HepG2 (cell line): ENCODE measurements around the gene IL1R1. TPM values are rescaled to one million over a fixed set of nuclear protein-coding genes. Genes with fewer than 3 reads are reported as not detected.

Experiments used
- AKAP8 ChIP-seq: sonication (generic); formaldehyde crosslinking; IDR thresholded peaks from 2 replicates; pipeline ENCODE4 v1.5.1; 2020; ENCODE audit warnings: mild to moderate bottlenecking, missing genetic modification reagents
- HNRNPL ChIP-seq: fragments of 200-400 bp; formaldehyde crosslinking; IDR thresholded peaks from 2 replicates; pipeline ENCODE4 v1.6.1; 2017; ENCODE audit warnings: mild to moderate bottlenecking, low read depth, low read length
- MBD4 ChIP-seq: IDR thresholded peaks from 2 replicates; pipeline ENCODE4 v1.6.1; 2012; ENCODE audit warnings: low read length, inconsistent platforms, borderline replicate concordance
- MED13 ChIP-seq: sonication (generic); formaldehyde crosslinking; IDR thresholded peaks from 2 replicates; pipeline ENCODE4 v1.5.0; 2020; ENCODE audit warnings: missing genetic modification reagents
- NKX3-1 ChIP-seq: sonication (generic); formaldehyde crosslinking; IDR thresholded peaks from 2 replicates; pipeline ENCODE4 v1.5.0; 2020; ENCODE audit warnings: missing genetic modification reagents
- PHF21A ChIP-seq: sonication (generic); formaldehyde crosslinking; IDR thresholded peaks from 2 replicates; pipeline ENCODE4 v1.5.0; 2020; ENCODE audit warnings: mild to moderate bottlenecking, missing genetic modification reagents
- PRDM4 ChIP-seq: sonication (generic); formaldehyde crosslinking; IDR thresholded peaks from 2 replicates; pipeline ENCODE4 v1.9.0; 2021; ENCODE audit warnings: missing genetic modification reagents, borderline replicate concordance
- RXRA ChIP-seq: sonication (generic); formaldehyde crosslinking; IDR thresholded peaks from 2 replicates; pipeline ENCODE4 v1.5.1; 2020; ENCODE audit warnings: missing genetic modification reagents
- SMARCC2 ChIP-seq: fragments of 450-650 bp; IDR thresholded peaks from 2 replicates; pipeline ENCODE4 v1.6.1; 2017; ENCODE audit warnings: antibody characterized with exemption, mild to moderate bottlenecking
- ZFP1 ChIP-seq: IDR thresholded peaks from 2 replicates; pipeline ENCODE4 v1.6.1; 2016
- ZFX ChIP-seq: sonication (generic); formaldehyde crosslinking; IDR thresholded peaks from 2 replicates; pipeline ENCODE4 v1.4.0; 2020; ENCODE audit warnings: mild to moderate bottlenecking, low read depth, missing genetic modification reagents, moderate library complexity
- ZFY ChIP-seq: sonication (generic); formaldehyde crosslinking; IDR thresholded peaks from 2 replicates; pipeline ENCODE4 v1.4.0; 2020; ENCODE audit warnings: missing genetic modification reagents
- ZKSCAN8 ChIP-seq: IDR thresholded peaks from 2 replicates; pipeline ENCODE4 v1.6.1; 2016; ENCODE audit warnings: borderline replicate concordance, missing genetic modification reagents, missing compliant biosample characterization
- ZNF142 ChIP-seq: sonication (generic); formaldehyde crosslinking; IDR thresholded peaks from 2 replicates; pipeline ENCODE4 v1.4.0; 2020; ENCODE audit warnings: missing genetic modification reagents
- ZNF75D ChIP-seq: sonication (generic); formaldehyde crosslinking; IDR thresholded peaks from 2 replicates; pipeline ENCODE4 v1.8.1; 2023; ENCODE audit warnings: missing genetic modification reagents, mild to moderate bottlenecking, borderline replicate concordance
- ZNF766 ChIP-seq: sonication (generic); formaldehyde crosslinking; IDR thresholded peaks from 2 replicates; pipeline ENCODE4 v1.5.0; 2020; ENCODE audit warnings: missing genetic modification reagents, borderline replicate concordance
- ZNF816 ChIP-seq: sonication (generic); formaldehyde crosslinking; IDR thresholded peaks from 2 replicates; pipeline ENCODE4 v1.8.0; 2022; ENCODE audit warnings: missing genetic modification reagents, mild to moderate bottlenecking, borderline replicate concordance
- polyA plus RNA-seq, 8 experiments: library from polyadenylated mRNA; depleted of rRNA in 3 of 8; stranded (reverse) in 7 of 8; unstranded in 1 of 8; fragments of >200 nt; fragmentation: Illumina TruSeq in 4 of 8; extraction: Trizol in 4 of 8; gene quantifications; 2 replicates each; pipeline versions ENCODE4 v1.2.1 to v1.2.3, GENCODE V29; 2011 to 2016; ENCODE audit warnings: low read depth in 4 of 8, missing spikeins in 1 of 8, mixed read lengths in 1 of 8; ENCODE audit not compliant: insufficient read depth in 1 of 8
- total RNA-seq, 5 experiments: library from RNA; depleted of rRNA; stranded (reverse); fragments of >200 nt; fragmentation: Illumina TruSeq; extraction: Trizol; gene quantifications; 2 replicates each; pipeline ENCODE4 v1.2.3, GENCODE V29; 2016; ENCODE audit warnings: low read depth in 1 of 5
- TF ChIP-seq, protein P1 (sequence below): IDR thresholded peaks from 2 replicates; pipeline ENCODE4 v1.4.0; 2020; ENCODE audit warnings: mild to moderate bottlenecking, missing genetic modification reagents

The IL1R1 gene
- total and polyA plus RNA-seq, 2 of the 13 experiments (the other 11 are each of a cell fraction or from before 2014, with no cell fraction given), result 38.0 to 93.1 TPM

- TF ChIP-seq, protein P1, sequence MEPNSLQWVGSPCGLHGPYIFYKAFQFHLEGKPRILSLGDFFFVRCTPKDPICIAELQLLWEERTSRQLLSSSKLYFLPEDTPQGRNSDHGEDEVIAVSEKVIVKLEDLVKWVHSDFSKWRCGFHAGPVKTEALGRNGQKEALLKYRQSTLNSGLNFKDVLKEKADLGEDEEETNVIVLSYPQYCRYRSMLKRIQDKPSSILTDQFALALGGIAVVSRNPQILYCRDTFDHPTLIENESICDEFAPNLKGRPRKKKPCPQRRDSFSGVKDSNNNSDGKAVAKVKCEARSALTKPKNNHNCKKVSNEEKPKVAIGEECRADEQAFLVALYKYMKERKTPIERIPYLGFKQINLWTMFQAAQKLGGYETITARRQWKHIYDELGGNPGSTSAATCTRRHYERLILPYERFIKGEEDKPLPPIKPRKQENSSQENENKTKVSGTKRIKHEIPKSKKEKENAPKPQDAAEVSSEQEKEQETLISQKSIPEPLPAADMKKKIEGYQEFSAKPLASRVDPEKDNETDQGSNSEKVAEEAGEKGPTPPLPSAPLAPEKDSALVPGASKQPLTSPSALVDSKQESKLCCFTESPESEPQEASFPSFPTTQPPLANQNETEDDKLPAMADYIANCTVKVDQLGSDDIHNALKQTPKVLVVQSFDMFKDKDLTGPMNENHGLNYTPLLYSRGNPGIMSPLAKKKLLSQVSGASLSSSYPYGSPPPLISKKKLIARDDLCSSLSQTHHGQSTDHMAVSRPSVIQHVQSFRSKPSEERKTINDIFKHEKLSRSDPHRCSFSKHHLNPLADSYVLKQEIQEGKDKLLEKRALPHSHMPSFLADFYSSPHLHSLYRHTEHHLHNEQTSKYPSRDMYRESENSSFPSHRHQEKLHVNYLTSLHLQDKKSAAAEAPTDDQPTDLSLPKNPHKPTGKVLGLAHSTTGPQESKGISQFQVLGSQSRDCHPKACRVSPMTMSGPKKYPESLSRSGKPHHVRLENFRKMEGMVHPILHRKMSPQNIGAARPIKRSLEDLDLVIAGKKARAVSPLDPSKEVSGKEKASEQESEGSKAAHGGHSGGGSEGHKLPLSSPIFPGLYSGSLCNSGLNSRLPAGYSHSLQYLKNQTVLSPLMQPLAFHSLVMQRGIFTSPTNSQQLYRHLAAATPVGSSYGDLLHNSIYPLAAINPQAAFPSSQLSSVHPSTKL (CRISPR knock-in tag), result peak; percentile 96
- TF ChIP-seq SMARCC2 (no peak), NKX3-1 (CRISPR knock-in tag) (peak; percentile 76; the same call in 1 of the 2 replicates), ZFY (CRISPR knock-in tag) (no peak), ZFX (CRISPR knock-in tag) (peak; percentile 72), PRDM4 (no peak), AKAP8 (CRISPR knock-in tag) (peak; percentile 68; the same call in 1 of the 2 replicates), RXRA (CRISPR knock-in tag) (peak; percentile 87; the same call in 1 of the 2 replicates), ZKSCAN8 (CRISPR knock-in tag) (peak; percentile 74; the same call in 1 of the 2 replicates), ZFP1 (CRISPR knock-in tag) (no peak), ZNF75D (CRISPR knock-in tag) (0 out of 2 replicates have a peak, but pooled peaks have one; percentile 38), MED13 (CRISPR knock-in tag) (peak; percentile 72; the same call in 1 of the 2 replicates), PHF21A (peak; percentile 86), ZNF142 (CRISPR knock-in tag) (0 out of 2 replicates have a peak, but pooled peaks have one; percentile 29), HNRNPL (no peak), ZNF766 (CRISPR knock-in tag) (no peak), MBD4 (no peak; the same call in 1 of the 2 replicates), ZNF816 (CRISPR knock-in tag) (0 out of 2 replicates have a peak, but pooled peaks have one; percentile 18)
These were observed 42.0 kb upstream of the IL1R1 start (continued) for GRCh38 chr2:102100371-102101096.
